GM18511 (cell line): ENCODE measurements around the gene PLG.
A peak's percentile ranks its signal among the peaks of the same experiment; 100 is the strongest.
"Not testable (repeated sequence)": the region's sequence is repeated elsewhere in the genome, so short reads cannot be mapped to it uniquely, and the experiment has no call there.

ENCODE experiments used
- ATAC-seq: cut with Tn5 transposase; IDR thresholded peaks from one replicate; pipeline ENCODE4 v1.9.1; 2021; ENCODE audit warnings: mild to moderate bottlenecking, moderate library complexity; ENCODE audit not compliant: unreplicated experiment

PLG gene

DNA sequence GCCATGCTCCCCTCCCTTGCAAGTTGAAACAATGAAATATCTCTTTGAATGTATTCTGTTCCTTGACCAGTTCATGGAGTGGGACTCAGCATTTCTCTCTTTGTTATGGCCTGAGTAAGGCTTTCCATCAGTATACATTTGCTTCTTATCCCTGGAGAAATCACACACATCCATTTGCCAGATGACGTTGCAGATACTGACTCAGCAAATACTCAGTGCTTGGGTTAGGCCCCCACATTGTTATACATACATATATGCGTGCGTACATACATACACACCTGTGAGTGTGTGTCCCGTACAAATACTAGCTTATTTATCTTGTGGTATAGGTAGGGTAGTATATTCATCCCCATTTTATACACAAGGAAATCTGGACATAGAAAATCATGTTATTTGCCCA is 72.4 kb downstream of the PLG start:
- no peak for ATAC-seq

DNA sequence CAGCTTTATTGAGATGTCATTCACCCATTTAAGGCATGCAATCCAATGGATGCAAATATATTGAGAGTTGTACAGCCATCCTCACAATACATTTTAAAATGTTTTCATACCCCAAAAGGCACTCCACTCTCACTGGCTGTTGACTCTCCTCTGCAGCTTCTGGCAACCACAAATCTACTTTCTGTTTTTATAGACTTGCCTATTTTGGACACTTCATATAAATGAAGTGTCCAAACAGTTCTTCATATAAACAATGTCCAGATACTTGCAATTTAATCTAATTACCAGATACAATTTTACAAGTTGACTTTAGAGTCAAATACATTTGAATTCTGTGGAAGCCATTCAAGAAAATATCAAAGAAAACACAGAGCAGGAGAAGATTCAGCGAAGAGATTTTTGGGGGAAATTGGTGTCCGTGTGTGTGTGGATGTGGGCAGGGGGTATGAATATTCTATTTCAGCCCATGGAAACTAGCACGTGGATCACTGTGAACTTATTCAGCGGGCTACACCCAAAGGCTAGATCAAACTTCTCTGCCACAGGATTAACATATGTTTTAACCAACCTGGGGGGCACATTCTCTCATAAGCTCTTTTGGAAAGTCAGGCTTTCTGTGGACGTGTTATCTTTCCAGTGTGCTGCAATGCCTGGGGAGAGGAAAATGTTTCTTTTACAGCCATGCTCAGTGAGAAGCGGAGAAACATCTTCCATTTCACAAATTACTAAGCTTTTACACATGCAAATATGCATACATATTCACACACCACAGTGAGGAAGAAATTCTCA is 73.9 kb downstream of the PLG start:
- ATAC-seq, result peak; percentile 67

DNA sequence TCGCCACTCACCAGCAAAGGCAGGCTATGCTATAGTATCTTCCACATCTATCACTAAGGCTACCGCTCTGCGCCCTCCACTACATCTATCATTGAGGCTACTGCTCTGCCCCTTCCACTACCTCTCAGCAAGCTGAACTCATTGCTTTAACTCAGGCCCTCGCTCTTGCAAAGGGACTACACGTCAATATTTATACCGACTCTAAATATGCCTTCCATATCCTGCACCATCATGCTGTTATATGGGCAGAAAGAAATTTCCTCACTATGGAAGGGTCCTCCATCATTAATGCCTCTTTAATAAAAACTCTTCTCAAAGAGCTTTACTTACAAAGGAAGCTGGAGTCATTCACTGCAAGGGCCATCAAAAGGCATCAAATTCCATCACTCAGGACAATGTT is 77.1 kb downstream of the PLG start:
- not testable (repeated sequence) for ATAC-seq

DNA sequence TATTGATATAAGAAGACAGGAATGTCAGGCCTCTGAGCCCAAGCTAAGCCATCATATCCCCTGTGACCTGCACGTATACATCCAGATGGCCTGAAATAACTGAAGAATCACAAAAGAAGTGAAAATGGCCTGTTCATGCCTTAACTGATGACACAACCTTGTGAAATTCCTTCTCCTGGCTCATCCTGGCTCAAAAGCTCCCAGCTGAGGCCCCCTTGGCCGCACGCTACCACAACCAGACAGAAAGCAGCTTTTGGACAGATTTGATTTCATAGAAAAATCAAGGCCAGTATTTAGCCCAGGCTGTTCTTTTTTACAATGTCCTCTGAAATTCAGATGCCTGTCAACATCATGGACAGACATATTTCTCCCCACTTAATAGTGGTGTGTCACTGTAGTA is 78.6 kb downstream of the PLG start:
- ATAC-seq, result not testable (repeated sequence)

DNA sequence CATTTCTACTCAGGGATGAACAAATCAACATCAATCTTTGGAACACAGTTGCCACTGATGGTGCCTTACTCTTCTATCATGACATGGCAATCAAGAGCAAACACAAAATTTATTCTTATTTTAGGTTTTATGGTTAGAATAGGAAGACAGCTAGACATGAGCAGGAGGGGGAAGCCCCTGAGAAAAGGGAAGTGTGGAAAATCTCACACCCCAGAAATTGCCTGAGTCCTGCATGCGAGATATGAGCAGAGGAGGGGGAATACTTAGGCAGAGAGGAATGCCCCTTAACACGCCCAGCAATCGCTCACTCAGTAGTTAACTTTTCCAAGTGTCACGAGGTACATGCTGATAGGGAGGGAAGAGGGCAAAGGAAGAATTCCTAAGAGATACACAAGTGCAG is 79.3 kb downstream of the PLG start:
- ATAC-seq, result no peak

DNA sequence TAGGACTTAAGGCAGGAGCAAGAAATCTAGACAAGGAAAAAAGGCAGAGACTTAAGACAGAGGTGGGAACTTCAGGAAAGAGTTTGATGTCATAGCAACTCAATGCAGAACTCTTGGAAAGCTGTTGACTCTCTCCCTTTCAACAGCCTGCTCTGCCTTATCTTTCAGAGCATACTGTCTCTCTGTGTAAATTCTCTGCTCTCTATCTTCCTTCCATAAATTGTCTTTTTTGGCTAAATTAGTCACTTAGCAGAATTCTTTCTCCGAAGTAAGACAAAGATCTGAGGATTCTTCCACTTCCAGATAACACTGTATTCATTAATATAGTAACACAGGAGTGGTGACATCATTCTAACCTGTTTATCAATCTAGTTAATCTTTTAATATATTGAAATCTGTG is 80.2 kb downstream of the PLG start:
- no peak for ATAC-seq

DNA sequence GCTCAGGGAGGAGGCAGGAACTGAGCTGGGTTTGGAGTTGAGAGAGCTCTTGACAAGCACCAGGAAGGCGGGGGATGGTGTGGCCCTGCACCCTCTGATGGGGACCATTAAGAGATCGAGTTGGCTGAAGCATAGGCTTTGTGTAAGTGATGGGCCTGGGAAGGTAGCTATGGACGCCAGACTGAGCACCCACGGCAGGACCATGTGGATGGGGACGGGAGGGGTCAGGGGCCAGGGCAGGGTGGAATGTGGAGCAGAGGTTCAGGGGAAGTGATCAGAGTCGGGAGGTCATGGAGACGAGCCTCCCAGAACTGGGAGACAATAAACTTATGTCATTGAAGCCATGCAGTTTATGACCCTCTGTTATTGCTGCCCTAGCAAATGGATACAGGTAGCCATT is 81.7 kb downstream of the PLG start:
- ATAC-seq, result no peak

DNA sequence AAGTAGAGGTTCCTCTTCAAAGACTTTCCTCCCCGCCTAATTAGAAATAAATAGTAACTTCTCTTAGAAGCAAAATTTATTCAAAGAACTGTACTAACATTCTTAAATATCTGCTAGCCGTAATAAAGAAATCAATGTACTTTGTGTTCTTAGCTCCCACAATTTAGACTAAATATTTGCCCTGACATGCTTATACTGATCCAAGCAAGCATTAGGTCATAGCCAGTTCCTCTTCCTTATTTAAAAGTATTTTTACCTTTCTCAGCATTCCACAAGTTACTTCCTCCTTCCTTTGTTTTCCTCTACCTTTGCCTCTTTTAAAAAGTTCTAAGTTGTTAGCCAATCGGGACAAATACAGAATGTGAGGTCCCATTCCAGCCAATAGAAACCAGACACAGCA is 86.1 kb downstream of the PLG start:
- ATAC-seq, result not testable (repeated sequence)

DNA sequence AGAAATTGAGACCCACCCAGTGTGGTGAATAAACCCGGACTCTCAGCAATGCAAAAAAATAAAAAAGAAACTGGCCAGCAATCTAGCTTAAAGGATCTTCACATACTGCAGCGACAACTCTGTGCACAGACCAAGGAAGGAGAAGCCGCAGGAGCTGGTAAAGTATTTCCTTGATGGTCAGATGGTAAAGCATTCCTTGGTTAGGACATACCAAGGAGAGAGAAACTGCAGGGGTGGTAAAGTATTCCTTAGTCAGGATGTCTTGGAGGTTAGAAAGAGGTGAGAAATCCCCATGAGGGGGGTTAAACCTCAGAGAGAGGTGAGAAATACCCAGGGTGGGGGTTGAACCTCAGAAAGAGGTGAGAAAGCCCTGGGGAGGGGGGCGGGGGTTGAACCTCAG is 86.8 kb downstream of the PLG start:
- ATAC-seq, result no peak

DNA sequence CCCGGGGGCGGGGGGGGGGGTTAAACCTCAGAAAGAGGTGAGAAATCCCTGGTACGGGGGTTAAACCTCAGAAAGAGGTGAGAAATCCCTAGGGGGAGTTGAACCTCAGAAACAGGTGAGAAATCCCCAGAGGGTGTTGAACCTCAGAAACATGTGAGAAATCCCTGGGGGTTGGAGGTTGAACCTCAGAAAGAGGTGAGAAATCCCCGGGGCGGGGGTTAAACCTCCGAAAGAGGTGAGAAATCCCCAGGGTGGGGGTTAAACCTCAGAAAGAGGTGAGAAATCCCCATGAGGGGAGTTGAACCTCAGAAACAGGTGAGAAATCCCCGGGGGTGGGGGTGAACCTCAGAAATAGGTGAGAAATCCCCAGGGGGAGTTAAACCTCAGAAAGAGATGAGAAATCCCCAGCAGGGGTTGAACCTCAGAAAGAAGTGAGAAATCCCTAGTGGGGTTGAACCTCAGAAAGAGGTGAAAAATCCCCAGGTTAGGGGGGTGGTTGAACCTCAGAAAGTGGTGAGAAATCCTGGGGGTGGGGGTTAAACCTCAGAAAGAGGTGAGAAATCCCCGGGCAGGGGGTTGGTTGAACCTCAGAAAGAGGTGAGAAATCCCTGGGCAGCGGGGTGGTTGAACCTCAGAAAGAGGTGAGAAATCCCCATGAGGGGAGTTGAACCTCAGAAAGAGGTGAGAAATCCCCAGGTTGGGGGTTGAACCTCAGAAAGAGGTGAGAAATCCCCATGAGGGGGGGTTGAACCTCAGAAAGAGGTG is 87.4 kb downstream of the PLG start:
- ATAC-seq, result no peak

DNA sequence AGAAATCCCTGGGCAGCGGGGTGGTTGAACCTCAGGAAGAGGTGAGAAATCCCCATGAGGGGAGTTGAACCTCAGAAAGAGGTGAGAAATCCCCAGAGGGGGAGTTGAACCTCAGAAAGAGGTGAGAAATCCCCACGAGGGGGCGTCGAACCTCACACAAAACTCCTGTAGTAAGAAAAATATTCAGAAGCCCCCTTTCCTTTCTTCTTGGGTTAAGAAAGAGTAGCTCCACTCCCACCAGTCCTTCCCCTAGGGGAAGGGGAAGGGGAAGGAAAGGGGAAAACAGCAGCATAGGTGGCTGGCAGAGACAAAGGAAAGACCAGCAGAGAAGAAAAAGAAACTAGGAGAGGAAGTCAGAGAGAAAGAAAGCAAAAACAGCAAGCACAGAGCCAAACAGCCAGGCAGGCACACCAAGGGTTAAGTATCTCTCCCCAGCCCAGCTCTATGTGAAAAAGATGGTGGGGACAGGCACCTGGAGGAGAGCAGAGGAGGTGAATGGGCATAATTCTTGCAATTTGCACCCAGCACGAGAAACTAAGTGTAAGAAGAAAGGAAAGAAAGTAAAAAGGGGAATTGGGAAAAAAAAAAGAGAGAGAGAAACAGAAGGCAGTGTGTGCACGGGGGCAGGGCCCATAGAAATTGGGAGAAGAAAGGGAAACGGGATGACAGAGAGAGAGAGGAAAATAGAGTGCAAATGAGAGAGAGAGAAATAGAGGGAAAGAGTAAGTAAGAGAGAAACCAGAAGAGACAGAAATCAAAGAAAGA is 88.2 kb downstream of the PLG start:
- ATAC-seq, result peak; percentile 44

DNA sequence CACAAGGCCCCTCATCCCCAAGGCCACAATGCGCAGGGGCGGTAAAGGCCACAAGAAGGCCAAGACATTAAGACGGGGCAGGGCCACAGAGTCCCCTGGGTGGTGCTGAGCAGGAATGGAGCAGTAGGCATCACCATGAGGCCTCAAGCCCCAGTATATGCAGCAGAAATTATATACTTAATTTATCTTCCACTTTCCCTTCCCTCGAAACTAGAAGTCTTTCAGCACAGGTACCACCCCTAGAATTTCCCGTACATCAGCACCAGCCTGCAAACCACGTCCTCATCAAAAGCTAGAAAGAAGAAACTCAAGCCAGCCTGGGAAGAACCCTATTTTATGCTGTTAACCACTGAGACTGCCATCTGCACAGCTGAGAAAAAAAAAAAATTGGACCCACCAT is 89.4 kb downstream of the PLG start:
- peak; percentile 84 for ATAC-seq

DNA sequence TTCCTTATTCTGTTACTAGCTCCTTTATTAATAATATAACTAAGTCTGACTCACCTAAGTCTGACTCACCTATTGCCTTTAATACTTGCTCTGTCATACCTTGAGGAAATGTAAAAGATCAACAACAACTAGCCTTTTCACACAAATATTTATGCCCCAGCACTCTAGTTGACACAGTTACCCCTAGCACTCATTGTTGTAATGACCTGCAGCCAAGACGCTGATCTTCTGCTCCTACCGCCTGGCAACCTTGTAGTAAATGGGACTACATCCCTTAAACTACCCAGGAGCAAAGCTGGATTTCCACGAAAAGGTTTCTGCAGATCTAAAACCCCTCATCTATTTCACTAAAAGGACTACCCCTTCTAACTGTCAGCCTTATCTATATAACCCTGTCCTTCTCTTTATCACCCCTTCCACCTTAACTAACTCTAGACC is 90.0 kb downstream of the PLG start:
- peak; percentile 60 for ATAC-seq

DNA sequence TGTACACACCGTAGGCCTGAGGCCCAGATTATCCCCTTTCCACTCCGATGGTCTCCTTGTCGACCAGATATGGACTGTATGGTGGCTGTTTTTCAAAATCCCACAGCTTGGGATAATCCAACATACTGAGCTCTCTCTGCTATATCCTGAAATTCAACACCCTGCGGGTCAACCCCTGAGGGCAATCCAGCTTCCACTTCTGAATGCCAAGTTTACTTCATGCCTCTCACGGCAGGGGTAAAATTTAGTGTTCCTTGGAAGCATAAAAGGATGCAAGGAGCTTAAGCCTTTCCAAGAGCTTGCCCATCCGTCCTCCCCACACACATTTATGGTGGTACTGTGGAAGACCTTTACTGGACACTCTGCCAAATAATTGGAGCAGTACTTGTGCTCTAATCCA is 90.7 kb downstream of the PLG start:
- no peak for ATAC-seq

DNA sequence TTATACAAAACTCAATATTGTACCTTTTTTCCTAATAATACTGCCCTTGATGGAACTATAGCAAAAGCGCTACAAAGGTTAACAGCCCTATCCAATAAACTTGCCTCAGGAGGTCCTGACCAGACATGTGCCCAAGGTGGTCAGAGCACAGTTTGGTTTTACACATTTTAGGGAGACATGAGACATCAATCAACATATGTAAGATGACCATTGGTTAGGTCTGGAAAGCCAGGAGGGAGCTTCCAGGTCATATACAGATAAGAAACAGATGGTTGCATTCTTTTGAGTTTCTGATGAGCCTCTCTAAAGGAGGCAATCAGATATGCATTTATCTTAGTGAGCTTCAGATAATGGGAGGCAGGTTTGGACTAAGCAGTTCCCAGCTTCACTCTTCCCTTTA is 91.6 kb downstream of the PLG start:
- ATAC-seq, result no peak

DNA sequence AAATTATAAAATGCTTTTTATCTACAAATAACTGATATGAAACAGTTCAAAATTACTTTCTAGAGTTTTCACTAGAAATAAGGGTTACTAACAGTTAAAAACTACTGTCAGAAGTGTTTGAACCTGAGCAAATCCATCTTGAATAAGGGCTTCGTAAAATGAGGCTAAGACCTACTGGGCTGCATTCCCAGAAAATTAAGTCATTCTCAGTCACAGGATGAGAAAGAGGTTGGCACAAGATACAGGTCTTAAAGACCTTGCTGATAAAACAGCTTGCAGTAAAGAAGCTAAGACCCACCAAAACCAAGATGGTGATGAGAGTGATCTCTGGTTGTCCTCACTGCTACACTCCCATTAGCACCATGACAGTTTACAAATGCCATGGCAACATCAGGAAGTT is 93.7 kb downstream of the PLG start:
- no peak for ATAC-seq

DNA sequence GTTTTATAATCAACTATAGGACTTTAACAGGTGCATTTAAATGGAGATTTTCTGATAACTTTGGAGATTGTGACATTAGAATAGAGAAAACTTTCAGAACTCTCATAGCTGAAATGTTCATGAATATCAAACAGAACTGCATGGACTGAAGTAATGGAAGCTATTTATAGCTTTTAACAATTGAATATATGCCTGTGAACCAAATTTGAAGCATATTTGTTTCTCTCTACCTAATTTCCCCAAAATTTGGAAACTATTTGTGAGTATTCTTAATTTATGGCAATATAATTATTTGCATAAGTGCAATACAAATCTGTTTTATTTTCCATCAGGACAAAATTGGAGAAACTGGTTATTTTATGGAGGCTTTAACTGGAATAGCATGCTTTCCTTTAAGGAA is 96.6 kb downstream of the PLG start:
- no peak for ATAC-seq

DNA sequence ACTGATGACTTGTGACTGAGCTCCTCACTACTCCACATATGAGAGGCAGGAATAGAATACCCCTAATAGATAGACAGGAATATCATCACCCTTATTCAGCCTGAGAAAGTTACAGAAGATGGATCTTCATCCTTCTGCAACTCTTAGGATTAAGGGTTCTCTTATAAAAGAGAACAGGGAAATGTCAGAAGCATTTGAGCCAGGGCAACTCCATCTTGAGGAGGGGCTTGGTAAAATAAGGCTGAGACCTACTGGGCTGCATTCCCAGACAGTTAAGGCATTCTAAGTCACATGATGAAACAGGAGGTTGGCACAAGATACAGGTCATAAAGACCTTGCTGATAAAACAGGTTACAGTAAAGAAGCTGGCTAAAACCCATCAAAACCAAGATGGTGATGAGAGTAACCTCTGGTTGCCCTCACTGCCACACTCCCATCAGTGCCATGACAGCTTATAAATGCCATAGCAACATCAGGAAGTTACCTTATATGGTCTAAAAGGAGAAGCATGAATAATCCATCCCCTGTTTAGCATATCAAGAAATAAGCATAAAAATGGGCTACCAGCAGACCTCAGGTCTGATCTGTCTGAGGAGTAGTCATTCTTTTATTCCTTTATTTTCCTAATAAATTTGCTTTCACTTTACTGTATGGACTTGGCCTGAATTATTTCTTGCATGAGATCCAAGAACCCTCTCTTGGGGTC is 97.9 kb downstream of the PLG start:
- no peak for ATAC-seq

DNA sequence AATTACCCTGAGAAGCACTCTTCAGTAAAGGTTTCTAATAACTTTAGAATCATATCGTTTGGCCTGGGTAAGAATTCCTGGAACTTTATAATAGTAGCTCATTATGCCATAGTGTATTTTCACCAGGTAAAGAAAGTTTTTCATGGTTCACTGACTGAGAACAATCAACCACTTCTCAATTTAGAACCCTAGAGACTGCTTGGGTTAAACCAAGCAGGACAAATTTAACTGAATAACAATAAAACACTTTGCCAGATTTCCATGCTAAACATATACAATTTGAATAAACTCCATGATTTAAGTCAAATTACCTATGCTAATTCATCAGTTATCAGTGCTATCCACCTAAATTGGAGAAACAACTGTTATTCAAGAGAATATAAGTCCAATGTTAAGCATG is 99.4 kb downstream of the PLG start:
- no peak for ATAC-seq

DNA sequence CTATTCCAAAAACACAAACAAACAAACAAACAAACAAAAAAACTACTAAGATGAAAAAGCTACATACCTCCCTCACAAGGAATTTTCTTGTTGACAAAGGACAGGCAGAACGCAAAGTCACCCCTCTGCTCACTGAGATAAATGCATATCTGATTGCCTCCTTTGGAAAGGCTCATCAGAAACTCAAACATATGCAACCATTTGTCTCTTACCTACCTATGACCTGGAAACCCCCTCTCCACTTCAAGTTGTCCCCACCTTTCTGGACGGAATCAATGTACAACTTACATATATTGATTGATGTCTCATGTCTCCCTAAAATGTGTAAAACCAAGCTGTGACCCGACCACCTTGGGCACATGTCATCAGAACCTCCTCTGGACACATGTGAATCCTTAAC is 100.0 kb downstream of the PLG start:
- not testable (repeated sequence) for ATAC-seq
